ENCODE results near the gene ZNF397.

GRCh38 chr18:35267809-35268208 is 27.0 kb downstream of the ZNF397 start:
- TF ChIP-seq POLR2A (IDR thresholded peaks at IDR 0.05), result no peak
- TF ChIP-seq, protein P1, sequence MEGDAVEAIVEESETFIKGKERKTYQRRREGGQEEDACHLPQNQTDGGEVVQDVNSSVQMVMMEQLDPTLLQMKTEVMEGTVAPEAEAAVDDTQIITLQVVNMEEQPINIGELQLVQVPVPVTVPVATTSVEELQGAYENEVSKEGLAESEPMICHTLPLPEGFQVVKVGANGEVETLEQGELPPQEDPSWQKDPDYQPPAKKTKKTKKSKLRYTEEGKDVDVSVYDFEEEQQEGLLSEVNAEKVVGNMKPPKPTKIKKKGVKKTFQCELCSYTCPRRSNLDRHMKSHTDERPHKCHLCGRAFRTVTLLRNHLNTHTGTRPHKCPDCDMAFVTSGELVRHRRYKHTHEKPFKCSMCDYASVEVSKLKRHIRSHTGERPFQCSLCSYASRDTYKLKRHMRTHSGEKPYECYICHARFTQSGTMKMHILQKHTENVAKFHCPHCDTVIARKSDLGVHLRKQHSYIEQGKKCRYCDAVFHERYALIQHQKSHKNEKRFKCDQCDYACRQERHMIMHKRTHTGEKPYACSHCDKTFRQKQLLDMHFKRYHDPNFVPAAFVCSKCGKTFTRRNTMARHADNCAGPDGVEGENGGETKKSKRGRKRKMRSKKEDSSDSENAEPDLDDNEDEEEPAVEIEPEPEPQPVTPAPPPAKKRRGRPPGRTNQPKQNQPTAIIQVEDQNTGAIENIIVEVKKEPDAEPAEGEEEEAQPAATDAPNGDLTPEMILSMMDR (IDR thresholded peaks at IDR 0.05), result no peak

All from Peyer's patch (tissue), 4 donors.